Measurements from ENCODE around the gene CBARP.

DNA sequence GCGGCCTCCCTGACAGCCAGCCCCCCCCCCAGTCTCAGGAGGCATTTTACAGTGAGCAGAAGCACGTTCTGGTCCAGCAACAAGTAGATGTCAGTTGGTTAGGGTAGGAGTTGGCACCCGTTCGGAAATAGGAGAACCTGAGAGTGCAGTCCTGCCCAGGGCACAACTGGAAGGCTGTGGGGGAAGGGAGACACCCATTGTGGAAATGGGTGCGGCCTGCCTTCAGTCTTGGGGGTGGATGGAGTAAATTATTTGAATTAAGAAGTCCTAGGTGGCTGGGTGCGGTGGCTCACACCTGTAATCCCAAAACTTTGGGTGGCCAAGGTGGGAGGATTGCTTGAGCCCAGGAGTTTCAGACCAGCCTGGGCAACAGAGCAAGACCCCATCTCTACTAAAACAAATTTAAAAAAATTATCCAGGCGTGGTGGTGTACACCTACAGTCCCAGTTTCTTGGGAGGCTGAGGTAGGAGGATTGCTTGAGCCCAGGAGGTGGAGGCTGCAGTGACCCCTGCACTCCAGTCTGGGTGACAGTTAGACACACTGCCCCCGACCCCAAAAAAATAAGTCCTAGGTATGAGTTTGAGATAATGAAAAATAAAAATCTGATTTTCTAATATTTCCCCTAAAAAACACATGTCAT lies 32.5 kb upstream of the CBARP start:
- TF ChIP-seq, protein P1, sequence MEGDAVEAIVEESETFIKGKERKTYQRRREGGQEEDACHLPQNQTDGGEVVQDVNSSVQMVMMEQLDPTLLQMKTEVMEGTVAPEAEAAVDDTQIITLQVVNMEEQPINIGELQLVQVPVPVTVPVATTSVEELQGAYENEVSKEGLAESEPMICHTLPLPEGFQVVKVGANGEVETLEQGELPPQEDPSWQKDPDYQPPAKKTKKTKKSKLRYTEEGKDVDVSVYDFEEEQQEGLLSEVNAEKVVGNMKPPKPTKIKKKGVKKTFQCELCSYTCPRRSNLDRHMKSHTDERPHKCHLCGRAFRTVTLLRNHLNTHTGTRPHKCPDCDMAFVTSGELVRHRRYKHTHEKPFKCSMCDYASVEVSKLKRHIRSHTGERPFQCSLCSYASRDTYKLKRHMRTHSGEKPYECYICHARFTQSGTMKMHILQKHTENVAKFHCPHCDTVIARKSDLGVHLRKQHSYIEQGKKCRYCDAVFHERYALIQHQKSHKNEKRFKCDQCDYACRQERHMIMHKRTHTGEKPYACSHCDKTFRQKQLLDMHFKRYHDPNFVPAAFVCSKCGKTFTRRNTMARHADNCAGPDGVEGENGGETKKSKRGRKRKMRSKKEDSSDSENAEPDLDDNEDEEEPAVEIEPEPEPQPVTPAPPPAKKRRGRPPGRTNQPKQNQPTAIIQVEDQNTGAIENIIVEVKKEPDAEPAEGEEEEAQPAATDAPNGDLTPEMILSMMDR (IDR thresholded peaks at IDR 0.05; ENCODE audit: low read depth, low read length) = no peak
- TF ChIP-seq POLR2A (IDR thresholded peaks at IDR 0.05; ENCODE audit: extremely low read depth, insufficient read length) (no peak), MYC (IDR thresholded peaks at IDR 0.05; ENCODE audit: low read depth, low read length) (no peak)
